A673 (cell line): ENCODE measurements around the gene ABLIM3.

ENCODE experiments used
- CTCF ChIP-seq: fragments of 300-800, 200-600 bp; sonication (generic); conservative IDR thresholded peaks from 2 replicates; pipeline ENCODE4 v1.5.1; 2017; ENCODE audit warnings: low read depth, mild to moderate bottlenecking, antibody characterized with exemption, low read length, moderate library complexity, mixed read lengths
- EZH2 ChIP-seq: fragments of 200-600 bp; sonication (generic); IDR thresholded peaks from 2 replicates; pipeline ENCODE4 v1.6.1; 2017; ENCODE audit warnings: borderline replicate concordance, low read depth, mild to moderate bottlenecking, mixed read lengths, antibody characterized with exemption, low read length; ENCODE audit not compliant: poor library complexity, severe bottlenecking

DNA sequence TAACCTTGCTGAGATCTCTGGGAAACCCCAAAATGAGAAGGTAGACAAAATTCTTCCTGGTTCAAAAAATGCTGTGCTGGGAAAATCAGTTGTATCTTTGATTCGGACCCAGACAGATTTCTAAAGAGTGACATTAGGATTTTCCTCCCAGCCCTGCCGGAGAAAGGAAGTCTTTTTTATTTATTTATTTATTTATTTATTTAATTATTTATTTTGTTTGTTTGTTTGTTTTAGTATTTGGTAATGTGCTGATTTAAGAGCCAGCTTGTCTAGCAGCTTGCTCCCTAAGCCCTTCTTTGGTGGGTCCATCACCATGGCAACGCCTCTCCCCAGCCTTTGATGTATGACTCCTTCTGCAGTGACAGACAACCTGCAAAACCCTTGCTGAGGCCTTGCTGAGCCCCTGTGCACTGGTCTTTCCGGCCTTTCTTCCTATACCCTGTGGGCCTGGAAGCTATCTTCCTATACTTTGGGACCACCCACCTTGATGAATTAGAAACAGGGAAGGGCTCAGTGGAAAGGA is 69.7 kb downstream of the ABLIM3 start:
- TF ChIP-seq CTCF (no peak), EZH2 (no peak)
